Fibroblast of lung (primary cell): Measurements from ENCODE around the gene HPN. TPM values are rescaled to one million over a fixed set of nuclear protein-coding genes. Genes with fewer than 3 reads are reported as not detected.

Experiments
- DNase-seq, 2 donors: peaks; one replicate each; pipeline versions ENCODE4 v3.0.0 to v3.0.0-alpha.2; 2010; ENCODE audit warnings: low read depth in 2 of 2
- H2AFZ ChIP-seq: 2 replicates; pipeline ENCODE4 v1.5.1; 2012; ENCODE audit warnings: low read length, control low read depth, inconsistent platforms
- H3K27ac ChIP-seq: 2 replicates; pipeline ENCODE4 v1.5.1; 2011; ENCODE audit warnings: low read length, control low read depth; ENCODE audit not compliant: insufficient read depth
- H3K27me3 ChIP-seq: 2 replicates; pipeline ENCODE4 v1.5.1; 2011; ENCODE audit warnings: mild to moderate bottlenecking, low read length; ENCODE audit not compliant: control insufficient read depth, insufficient read depth
- H3K36me3 ChIP-seq: 2 replicates; pipeline ENCODE4 v1.5.1; 2011; ENCODE audit warnings: low read length; ENCODE audit not compliant: control insufficient read depth, insufficient read depth
- H3K4me1 ChIP-seq: 2 replicates; pipeline ENCODE4 v1.5.1; 2011; ENCODE audit warnings: low read length; ENCODE audit not compliant: control insufficient read depth, insufficient read depth; ENCODE audit errors: extremely low read depth
- H3K4me2 ChIP-seq: 2 replicates; pipeline ENCODE4 v1.5.1; 2011; ENCODE audit warnings: low read length, control low read depth; ENCODE audit not compliant: insufficient read depth; ENCODE audit errors: extremely low read depth
- H3K4me3 ChIP-seq, 4 experiments: fragments of 200-600 bp in 1 of 4; sonication (generic) in 1 of 4; replicated peaks in 1 of 4; 2 replicates each; pipeline ENCODE4 v1.5.1; 2011 to 2016; ENCODE audit warnings: low read length in 4 of 4, low read depth in 3 of 4, mild to moderate bottlenecking in 3 of 4, control low read depth in 2 of 4, inconsistent platforms in 1 of 4, mixed read lengths in 1 of 4; ENCODE audit not compliant: insufficient read depth in 1 of 4; ENCODE audit errors: control extremely low read depth in 1 of 4
- H3K79me2 ChIP-seq: 2 replicates; pipeline ENCODE4 v1.5.1; 2012; ENCODE audit warnings: mild to moderate bottlenecking, low read length, inconsistent platforms; ENCODE audit not compliant: control insufficient read depth, insufficient read depth
- H3K9ac ChIP-seq: 2 replicates; pipeline ENCODE4 v1.5.1; 2011; ENCODE audit warnings: mild to moderate bottlenecking, low read length, control low read depth; ENCODE audit not compliant: insufficient read depth
- H3K9me3 ChIP-seq: 2 replicates; pipeline ENCODE4 v1.5.1; 2012; ENCODE audit warnings: low read depth, low read length; ENCODE audit not compliant: control insufficient read depth, insufficient read depth
- H4K20me1 ChIP-seq: 2 replicates; pipeline ENCODE4 v1.5.1; 2011; ENCODE audit warnings: low read length; ENCODE audit not compliant: control insufficient read depth, insufficient read depth; ENCODE audit errors: extremely low read depth
- EZH2 ChIP-seq: IDR thresholded peaks from 2 replicates; pipeline ENCODE4 v1.5.1; 2012; ENCODE audit warnings: low read length, control low read depth, mild to moderate bottlenecking; ENCODE audit errors: missing control alignments
- polyA plus RNA-seq, 2 donors: library from polyadenylated mRNA; depleted of rRNA in 1 of 2; stranded (reverse) in 1 of 2; unstranded in 1 of 2; fragments of >200 nt; gene quantifications; 2 replicates each; pipeline ENCODE4 v1.2.1, GENCODE V29; 2011 to 2012; ENCODE audit warnings: missing spikeins in 1 of 2
- total RNA-seq: library from RNA; depleted of rRNA; stranded (reverse); fragments of >200 nt; gene quantifications from 2 replicates; pipeline ENCODE4 v1.2.1, GENCODE V29; 2014
- TF ChIP-seq, protein P1 (sequence below), 2 donors: IDR thresholded peaks in 1 of 2; conservative IDR thresholded peaks in 1 of 2; 1 replicate in 1 of 2; 2 replicates in 1 of 2; pipeline ENCODE4 v1.5.1; 2011 to 2012; ENCODE audit warnings: low read length in 2 of 2, control low read depth in 1 of 2, inconsistent platforms in 1 of 2, low read depth in 1 of 2, mild to moderate bottlenecking in 1 of 2

HPN gene
- total and polyA plus RNA-seq, 2 donors (not counting 1 experiment from before 2014, with no cell fraction given), result 0.33 TPM; not detected in 1

DNA sequence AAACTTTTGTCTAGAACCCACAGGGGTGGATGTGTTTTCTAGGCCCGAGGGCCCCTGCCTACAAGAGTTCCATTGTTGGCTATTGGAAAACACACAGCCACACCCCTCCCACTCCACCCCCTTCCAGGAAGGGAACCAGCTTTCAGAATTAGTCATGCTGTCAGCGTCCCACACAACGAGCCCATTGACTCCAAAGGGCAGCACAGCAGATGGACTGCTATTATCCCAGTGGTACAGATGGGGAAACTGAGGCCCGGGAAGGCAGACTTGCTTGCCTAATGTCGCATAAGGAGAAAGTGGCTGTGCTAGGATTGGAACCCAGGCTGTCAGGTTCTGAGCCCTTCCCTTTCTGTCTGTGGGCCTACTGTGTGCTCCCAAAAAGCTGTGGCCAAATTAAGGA is 66.0 kb downstream of the HPN start:
- no peak overlapping the region for H3K4me2 ChIP-seq
- H3K4me3 ChIP-seq, result no peak overlapping the region
- no peak overlapping the region for H2AFZ ChIP-seq
- no peaks in the 10 kb centered on the region for H3K79me2 ChIP-seq
- no peaks in the 10 kb centered on the region for H3K9me3 ChIP-seq
- H3K27me3 ChIP-seq, result no peaks in the 10 kb centered on the region
- TF ChIP-seq, protein P1, sequence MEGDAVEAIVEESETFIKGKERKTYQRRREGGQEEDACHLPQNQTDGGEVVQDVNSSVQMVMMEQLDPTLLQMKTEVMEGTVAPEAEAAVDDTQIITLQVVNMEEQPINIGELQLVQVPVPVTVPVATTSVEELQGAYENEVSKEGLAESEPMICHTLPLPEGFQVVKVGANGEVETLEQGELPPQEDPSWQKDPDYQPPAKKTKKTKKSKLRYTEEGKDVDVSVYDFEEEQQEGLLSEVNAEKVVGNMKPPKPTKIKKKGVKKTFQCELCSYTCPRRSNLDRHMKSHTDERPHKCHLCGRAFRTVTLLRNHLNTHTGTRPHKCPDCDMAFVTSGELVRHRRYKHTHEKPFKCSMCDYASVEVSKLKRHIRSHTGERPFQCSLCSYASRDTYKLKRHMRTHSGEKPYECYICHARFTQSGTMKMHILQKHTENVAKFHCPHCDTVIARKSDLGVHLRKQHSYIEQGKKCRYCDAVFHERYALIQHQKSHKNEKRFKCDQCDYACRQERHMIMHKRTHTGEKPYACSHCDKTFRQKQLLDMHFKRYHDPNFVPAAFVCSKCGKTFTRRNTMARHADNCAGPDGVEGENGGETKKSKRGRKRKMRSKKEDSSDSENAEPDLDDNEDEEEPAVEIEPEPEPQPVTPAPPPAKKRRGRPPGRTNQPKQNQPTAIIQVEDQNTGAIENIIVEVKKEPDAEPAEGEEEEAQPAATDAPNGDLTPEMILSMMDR (conservative IDR thresholded peaks at IDR 0.05 in 1 of 2, IDR thresholded peaks at IDR 0.05 in 1 of 2; ENCODE audit: low read depth in 1 of 2, low read length in 2 of 2), result no peak
- H3K9ac ChIP-seq, result no peak overlapping the region
- H3K4me1 ChIP-seq, result no peaks in the 10 kb centered on the region
- H4K20me1 ChIP-seq, result no peaks in the 10 kb centered on the region
- no peak overlapping the region for H3K27ac ChIP-seq
- no peaks in the 10 kb centered on the region for H3K36me3 ChIP-seq
- peak; percentile 8 to 49 for DNase-seq

DNA sequence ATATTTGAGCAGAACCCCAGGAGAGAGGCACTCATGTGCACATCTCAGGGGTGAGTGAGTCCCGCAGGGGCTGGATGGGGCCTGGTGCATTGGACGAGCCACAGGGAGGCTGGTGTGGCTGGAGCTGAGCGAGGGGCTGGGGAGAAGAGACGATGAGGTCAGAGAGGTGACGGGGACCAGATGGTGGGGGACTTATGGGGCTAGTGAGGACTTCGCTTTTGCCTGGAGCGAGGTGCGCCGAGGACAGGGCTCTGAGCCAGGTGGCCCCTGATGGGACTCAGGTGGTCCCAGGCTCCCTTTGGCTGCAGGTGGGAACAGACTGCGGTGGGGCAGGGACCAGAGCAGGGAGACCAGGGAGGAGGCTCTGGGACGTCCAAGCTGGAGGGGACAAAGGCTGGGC is 67.2 kb downstream of the HPN start:
- Histone ChIP-seq H3K4me2 (no peak overlapping the region), H3K4me3 (no peak overlapping the region), H3K79me2 (no peaks in the 10 kb centered on the region), H3K4me1 (no peaks in the 10 kb centered on the region), H3K9ac (no peak overlapping the region), H4K20me1 (no peaks in the 10 kb centered on the region), H3K27ac (no peak overlapping the region), H3K27me3 (no peaks in the 10 kb centered on the region), H3K36me3 (no peaks in the 10 kb centered on the region), H3K9me3 (no peaks in the 10 kb centered on the region), H2AFZ (no peak overlapping the region)
- no peak for TF ChIP-seq EZH2
- TF ChIP-seq, protein P1 (conservative IDR thresholded peaks at IDR 0.05 in 1 of 2, IDR thresholded peaks at IDR 0.05 in 1 of 2; ENCODE audit: low read depth in 1 of 2, low read length in 2 of 2), result no peak
- DNase-seq, result no peak

DNA sequence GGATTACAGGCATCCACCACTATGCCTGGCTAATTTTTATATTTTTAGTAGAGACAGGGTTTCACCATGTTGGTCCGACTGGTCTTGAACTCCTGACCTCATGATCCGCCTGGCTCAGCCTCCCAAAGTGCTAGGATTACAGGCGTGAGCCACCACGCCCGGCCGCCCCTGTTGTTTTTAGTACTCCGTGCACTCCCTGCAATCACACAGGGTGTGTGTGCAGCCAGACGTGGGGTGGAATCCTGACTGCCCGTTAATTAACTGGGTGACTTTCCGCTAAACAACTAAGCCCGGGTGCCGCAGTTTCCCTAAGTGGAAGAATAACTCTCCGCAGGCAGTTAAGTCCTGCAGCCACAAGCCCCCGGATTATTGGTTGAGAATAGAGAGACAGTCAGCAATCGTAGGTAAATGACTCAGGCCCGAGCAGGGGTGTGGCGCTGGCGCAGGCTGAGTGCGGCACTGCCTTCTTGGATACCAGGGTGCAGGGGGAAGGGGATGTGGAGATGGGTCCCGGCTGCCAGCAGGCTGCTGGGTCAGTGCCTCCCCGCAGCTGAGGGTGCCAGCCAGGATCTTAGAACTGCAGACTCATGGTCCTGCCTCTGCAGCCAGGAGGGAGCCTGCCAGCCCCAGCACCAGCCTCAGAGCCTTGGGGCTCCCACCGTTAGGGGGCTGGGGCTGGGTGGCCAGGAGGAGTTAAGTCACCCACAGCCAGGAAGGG is 68.0 kb downstream of the HPN start:
- Histone ChIP-seq H3K4me3 (no peak overlapping the region), H3K79me2 (no peaks in the 10 kb centered on the region), H3K4me1 (no peaks in the 10 kb centered on the region), H2AFZ (no peak overlapping the region), H3K9me3 (no peaks in the 10 kb centered on the region), H4K20me1 (no peaks in the 10 kb centered on the region), H3K9ac (no peak overlapping the region), H3K36me3 (no peaks in the 10 kb centered on the region), H3K27me3 (no peaks in the 10 kb centered on the region), H3K27ac (no peak overlapping the region), H3K4me2 (no peak overlapping the region)
- TF ChIP-seq, protein P1 (conservative IDR thresholded peaks at IDR 0.05 in 1 of 2, IDR thresholded peaks at IDR 0.05 in 1 of 2; ENCODE audit: low read depth in 1 of 2, low read length in 2 of 2), result no peak
- TF ChIP-seq EZH2, result no peak
- DNase-seq, result no peak
